ENCODE results near the gene SDK2.

DNA sequence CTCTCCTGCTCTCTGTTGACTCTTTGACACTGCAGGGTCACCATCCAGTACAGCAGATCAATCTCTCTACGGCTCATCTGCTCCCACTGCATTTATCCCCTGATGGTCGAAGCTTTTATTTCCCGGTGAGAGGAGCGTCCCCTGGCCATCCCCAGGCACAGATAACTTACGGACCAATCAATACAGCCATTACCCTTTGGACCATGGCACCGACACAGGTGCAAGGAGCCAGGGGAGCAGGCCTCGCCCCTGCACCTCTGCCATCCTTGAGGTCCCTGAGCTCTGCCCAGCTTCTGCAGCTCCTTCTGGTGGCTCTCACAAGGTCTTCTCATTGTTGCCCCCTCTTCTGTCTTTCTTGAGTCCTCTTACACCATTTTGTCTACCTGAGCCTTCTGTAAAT, 115.6 kb downstream of the SDK2 start:
- TF ChIP-seq, protein P1, sequence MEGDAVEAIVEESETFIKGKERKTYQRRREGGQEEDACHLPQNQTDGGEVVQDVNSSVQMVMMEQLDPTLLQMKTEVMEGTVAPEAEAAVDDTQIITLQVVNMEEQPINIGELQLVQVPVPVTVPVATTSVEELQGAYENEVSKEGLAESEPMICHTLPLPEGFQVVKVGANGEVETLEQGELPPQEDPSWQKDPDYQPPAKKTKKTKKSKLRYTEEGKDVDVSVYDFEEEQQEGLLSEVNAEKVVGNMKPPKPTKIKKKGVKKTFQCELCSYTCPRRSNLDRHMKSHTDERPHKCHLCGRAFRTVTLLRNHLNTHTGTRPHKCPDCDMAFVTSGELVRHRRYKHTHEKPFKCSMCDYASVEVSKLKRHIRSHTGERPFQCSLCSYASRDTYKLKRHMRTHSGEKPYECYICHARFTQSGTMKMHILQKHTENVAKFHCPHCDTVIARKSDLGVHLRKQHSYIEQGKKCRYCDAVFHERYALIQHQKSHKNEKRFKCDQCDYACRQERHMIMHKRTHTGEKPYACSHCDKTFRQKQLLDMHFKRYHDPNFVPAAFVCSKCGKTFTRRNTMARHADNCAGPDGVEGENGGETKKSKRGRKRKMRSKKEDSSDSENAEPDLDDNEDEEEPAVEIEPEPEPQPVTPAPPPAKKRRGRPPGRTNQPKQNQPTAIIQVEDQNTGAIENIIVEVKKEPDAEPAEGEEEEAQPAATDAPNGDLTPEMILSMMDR (IDR thresholded peaks at IDR 0.05), result no peak
- TF ChIP-seq POLR2A (IDR thresholded peaks at IDR 0.05), result no peak
